B cell (primary cell): ENCODE results near the gene ERBB4. TPM values are rescaled to one million over a fixed set of nuclear protein-coding genes. Genes with fewer than 3 reads are reported as not detected.

ENCODE experiments used
- ATAC-seq: fragments of 200-7000 bp; cut with Tn5 transposase; one replicate; pipeline ENCODE4 v1.10.0; 2021; ENCODE audit warnings: low read depth, mild to moderate bottlenecking, moderate number of reproducible peaks, moderate library complexity
- CTCF ChIA-PET: fragments of 350-600 bp; sonication (Branson Sonifier 250); formaldehyde crosslinking; loops from one replicate; lab custom pipeline; 2021; ENCODE audit warnings: antibody characterized with exemption, inconsistent platforms; lab: Charles Lee
- POLR2A ChIA-PET: fragments of 350-600 bp; sonication (Branson Sonifier 250); formaldehyde crosslinking; loops from one replicate; lab custom pipeline; 2021; ENCODE audit warnings: antibody characterized with exemption; lab: Charles Lee
- DNase-seq: peaks from one replicate; pipeline ENCODE4 v3.0.0; 2013
- H2AFZ ChIP-seq: 2 replicates; pipeline ENCODE4 v1.6.1; 2012; ENCODE audit warnings: mild to moderate bottlenecking, low read depth, low read length; ENCODE audit not compliant: insufficient read depth, poor library complexity, severe bottlenecking
- H3K27ac ChIP-seq, 2 donors: 1 replicate in 1 of 2; 2 replicates in 1 of 2; pipeline ENCODE4 v1.5.1; 2012 to 2013; ENCODE audit warnings: low read length in 2 of 2, mild to moderate bottlenecking in 2 of 2, moderate library complexity in 1 of 2
- H3K27me3 ChIP-seq, 4 experiments: fragments of 200-600 bp in 1 of 4; sonication (generic) in 1 of 4; replicated peaks in 1 of 4; 1 replicate in 2 of 4; 2 replicates in 2 of 4; pipeline versions ENCODE4 v1.6.1 to v1.7.0; 2013 to 2016; ENCODE audit warnings: low read length in 3 of 4, mild to moderate bottlenecking in 2 of 4, mixed read lengths in 1 of 4, moderate library complexity in 1 of 4; ENCODE audit not compliant: insufficient read depth in 4 of 4, control insufficient read depth in 3 of 4; ENCODE audit errors: control extremely low read depth in 1 of 4
- H3K36me3 ChIP-seq, 2 experiments: replicated peaks in 1 of 2; 1 replicate in 1 of 2; 2 replicates in 1 of 2; pipeline versions ENCODE4 v1.6.1 to v1.7.1; 2013; ENCODE audit warnings: low read length in 1 of 2; ENCODE audit not compliant: insufficient read depth in 2 of 2, control insufficient read depth in 1 of 2; ENCODE audit errors: control extremely low read depth in 1 of 2, extremely low read depth in 1 of 2
- H3K4me1 ChIP-seq, 2 donors: fragments of 200-600 bp in 1 of 2; sonication (generic) in 1 of 2; 1 replicate in 1 of 2; 2 replicates in 1 of 2; pipeline versions ENCODE4 v1.5.1 to v1.6.1; 2013 to 2017; ENCODE audit warnings: low read length in 2 of 2; ENCODE audit not compliant: control insufficient read depth in 2 of 2, insufficient read depth in 2 of 2
- H3K4me2 ChIP-seq: replicated peaks from 2 replicates; pipeline ENCODE3; 2012; ENCODE audit warnings: mild to moderate bottlenecking, low read depth, low read length; ENCODE audit not compliant: poor library complexity, severe bottlenecking
- H3K4me3 ChIP-seq, 5 experiments: fragments of 200-600 bp in 1 of 5; sonication (generic) in 1 of 5; 1 replicate in 3 of 5; 2 replicates in 2 of 5; pipeline versions ENCODE4 v1.5.1 to v1.7.0; 2011 to 2016; ENCODE audit warnings: low read length in 4 of 5, mild to moderate bottlenecking in 4 of 5, low read depth in 2 of 5, control low read depth in 1 of 5, moderate library complexity in 1 of 5; ENCODE audit not compliant: insufficient read depth in 1 of 5; ENCODE audit errors: control extremely low read depth in 1 of 5, extremely low read depth in 1 of 5
- H3K79me2 ChIP-seq: fragments of 200-600 bp; sonication (generic); one replicate; pipeline ENCODE4 v1.6.0; 2016; ENCODE audit warnings: low read length; ENCODE audit not compliant: control insufficient read depth, insufficient read depth
- H3K9ac ChIP-seq: fragments of 200-600 bp; sonication (generic); 2 replicates; pipeline ENCODE4 v1.6.1; 2017; ENCODE audit warnings: mild to moderate bottlenecking, low read length, moderate library complexity
- H3K9me3 ChIP-seq, 3 donors: one replicate each; pipeline versions ENCODE4 v1.6.1 to v1.7.1; 2013; ENCODE audit warnings: low read length in 2 of 3; ENCODE audit not compliant: control insufficient read depth in 2 of 3, insufficient read depth in 1 of 3; ENCODE audit errors: control extremely low read depth in 1 of 3
- H4K20me1 ChIP-seq: 2 replicates; pipeline ENCODE4 v1.6.0; 2012; ENCODE audit warnings: mild to moderate bottlenecking, low read length; ENCODE audit not compliant: insufficient read depth, control insufficient read depth, poor library complexity, severe bottlenecking
- H3K27ac Mint-ChIP-seq: one replicate; pipeline ENCODE4 v1.8.0; 2021; ENCODE audit warnings: mixed read lengths
- H3K27me3 Mint-ChIP-seq: one replicate; pipeline ENCODE4 v1.8.0; 2021; ENCODE audit warnings: mixed read lengths
- H3K4me1 Mint-ChIP-seq: one replicate; pipeline ENCODE4 v1.8.0; 2021; ENCODE audit warnings: mixed read lengths
- H3K4me3 Mint-ChIP-seq: one replicate; pipeline ENCODE4 v1.8.0; 2021; ENCODE audit warnings: mixed read lengths
- H3K9me3 Mint-ChIP-seq: one replicate; pipeline ENCODE4 v1.8.0; 2022; ENCODE audit warnings: mixed read lengths; ENCODE audit not compliant: insufficient read depth
- CTCF ChIP-seq: fragments of 200-600 bp; IDR thresholded peaks from one replicate; pipeline ENCODE4 v1.8.0; 2022; ENCODE audit warnings: antibody characterized with exemption, mild to moderate bottlenecking
- EZH2 ChIP-seq: IDR thresholded peaks from 2 replicates; pipeline ENCODE4 v1.6.1; 2012; ENCODE audit warnings: borderline replicate concordance, low read depth, mild to moderate bottlenecking, moderate library complexity, low read length; ENCODE audit not compliant: insufficient read depth, poor library complexity, severe bottlenecking
- WGBS: methylation state at CpG from one replicate; pipeline ENCODE4 v1.1.5; 2013; ENCODE audit warnings: missing lambda C conversion rate; ENCODE audit not compliant: insufficient coverage; 5-methylcytosine and 5-hydroxymethylcytosine counted together
- intact Hi-C: fragments of 100-400 bp; cut with micrococcal nuclease; formaldehyde crosslinking; loops from one replicate; pipeline ENCODE4 v1.10.0; 2022
- polyA plus RNA-seq: library from polyadenylated mRNA; depleted of rRNA; stranded (reverse); fragments of >200 nt; gene quantifications from 2 replicates; pipeline ENCODE4 v1.2.3, GENCODE V29; 2012
- total RNA-seq, 2 donors: library from RNA; stranded (reverse); fragments of 120-200 nt in 1 of 2; gene quantifications; 1 replicate in 1 of 2; 2 replicates in 1 of 2; pipeline versions ENCODE4 v1.2.3 to v1.2.4, GENCODE V29; 2013 to 2022

ERBB4 gene
- total and polyA plus RNA-seq, 2 donors (not counting 1 experiment from before 2014, with no cell fraction given): not detected

DNA sequence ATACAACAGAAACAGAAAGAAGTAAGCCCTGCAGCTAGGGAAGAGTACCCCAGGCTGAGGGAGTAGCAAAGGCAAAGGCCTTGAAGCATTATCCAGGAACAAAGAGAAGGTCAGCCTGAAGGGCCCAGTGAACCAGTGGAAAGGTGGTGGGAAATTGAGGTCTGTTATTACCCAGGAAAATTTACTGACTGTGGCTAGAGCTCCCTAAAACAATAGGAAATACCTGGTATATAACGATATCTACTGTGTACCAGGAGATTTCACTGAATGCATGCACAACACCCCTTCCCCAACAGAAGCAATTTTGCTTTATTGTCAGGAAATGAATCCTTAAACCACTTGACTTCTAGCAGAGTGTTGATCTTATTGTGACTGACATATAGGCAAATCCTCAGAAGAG is 365.3 kb downstream of the ERBB4 start:
- Mint-ChIP-seq H3K4me3 (no peak overlapping the region), H3K27ac (no peak overlapping the region)

GRCh38 chr2:212170382-212170781 is 368.2 kb downstream of the ERBB4 start:
- no peaks in the 10 kb centered on the region for H3K27me3 Mint-ChIP-seq
- H3K4me1 Mint-ChIP-seq: no peaks in the 10 kb centered on the region
- CTCF ChIA-PET: no interaction called here
- DNase-seq (no peak), ATAC-seq (no peak)
- TF ChIP-seq CTCF (no peak), EZH2 (no peak)
- H3K4me3 Mint-ChIP-seq: no peak overlapping the region
- no peak overlapping the region for H3K4me2 ChIP-seq
- H2AFZ ChIP-seq: no peak overlapping the region
- H3K27ac ChIP-seq: no peak overlapping the region
- 89% methylated on average over 2 of the region's 2 CpGs for WGBS
- no peaks in the 10 kb centered on the region for H4K20me1 ChIP-seq
- H3K9me3 ChIP-seq: peaks cover 0 to 1% (median 0%) of the 10 kb centered on the region in 3 donors
- H3K4me1 ChIP-seq: no peaks in the 10 kb centered on the region
- H3K4me3 ChIP-seq: no peak overlapping the region
- no peak overlapping the region for H3K9ac ChIP-seq
- H3K27ac Mint-ChIP-seq: no peak overlapping the region
- no peaks in the 10 kb centered on the region for H3K27me3 ChIP-seq
- no peaks in the 10 kb centered on the region for H3K79me2 ChIP-seq
- POLR2A ChIA-PET: no interaction called here
- intact Hi-C loops: no loop called here
- peaks cover 2% of the 10 kb centered on the region for H3K9me3 Mint-ChIP-seq
- H3K36me3 ChIP-seq: no peaks in the 10 kb centered on the region

More for the DNA sequence above, 365.3 kb downstream of the ERBB4 start:
- Histone ChIP-seq H2AFZ (no peak overlapping the region), H3K4me2 (no peak overlapping the region), H3K9ac (no peak overlapping the region), H3K9me3 (peaks cover 0 to 1% (median 0%) of the 10 kb centered on the region in 3 donors), H3K79me2 (no peaks in the 10 kb centered on the region), H3K36me3 (no peaks in the 10 kb centered on the region), H3K27ac (no peak overlapping the region), H4K20me1 (no peaks in the 10 kb centered on the region), H3K4me1 (no peaks in the 10 kb centered on the region), H3K4me3 (no peak overlapping the region), H3K27me3 (no peaks in the 10 kb centered on the region)
- intact Hi-C loops: no loop called here
- Mint-ChIP-seq H3K27me3 (no peaks in the 10 kb centered on the region), H3K4me1 (no peaks in the 10 kb centered on the region), H3K9me3 (peaks cover 2% of the 10 kb centered on the region)
- CTCF ChIA-PET: no interaction called here
- no CpG with 5 or more reads among the region's 1 CpG for WGBS
- POLR2A ChIA-PET: no interaction called here
- TF ChIP-seq CTCF: no peak
- TF ChIP-seq EZH2: no peak
- ATAC-seq: no peak
- DNase-seq: no peak
